T47D (cell line): ENCODE data around the gene ZNF774.
A peak's percentile ranks its signal among the peaks of the same experiment; 100 is the strongest.
"Not testable (repeated sequence)": the region's sequence is repeated elsewhere in the genome, so short reads cannot be mapped to it uniquely, and the experiment has no call there.

ENCODE experiments used
- DNase-seq, 2 experiments: peaks; one replicate each; pipeline versions ENCODE4 v3.0.0 to v3.0.0-alpha.2; 2011 to 2012; ENCODE audit warnings: low read depth in 1 of 2, low spot score in 1 of 2
- JUND ChIP-seq: IDR thresholded peaks from 2 replicates; pipeline ENCODE4 v1.6.1; 2012; ENCODE audit warnings: low read depth
- in situ Hi-C: cut with HindIII; loops from 2 replicates; pipeline ENCODE4 v1.10.0; 2016; ENCODE audit warnings: low sequenced_read_pairs, low pct_unique_long_range_greater_than_20kb

Gene ZNF774

GRCh38 chr15:90352107-90352893 is at the start of gene ZNF774:
Gene ZNF774, plus strand, starts transcription at chr15:90352284. Its CDS starts 2,377 bp downstream, at chr15:90354661.
- no peak for TF ChIP-seq JUND
- in situ Hi-C loops: no loop called here
- DNase-seq: peak; percentile 98

- in situ Hi-C loops, DNase-seq: not testable (repeated sequence)
Observed at GRCh38 chr15:90305355-90305754, 46.7 kb upstream of the ZNF774 start.

GRCh38 chr15:90305932-90306331 is 46.2 kb upstream of the ZNF774 start:
- DNase-seq: no peak
- no peak for TF ChIP-seq JUND
- in situ Hi-C loops: no loop called here

- in situ Hi-C loops: no loop called here
- no peak for DNase-seq
- no peak for TF ChIP-seq JUND
Observed at GRCh38 chr15:90306560-90306959, 45.5 kb upstream of the ZNF774 start.

GRCh38 chr15:90307661-90308060 is 44.4 kb upstream of the ZNF774 start:
- TF ChIP-seq JUND: no peak
- no peak for DNase-seq
- in situ Hi-C loops: no loop called here

GRCh38 chr15:90309020-90309419 is 43.1 kb upstream of the ZNF774 start:
- in situ Hi-C loops: no loop called here

GRCh38 chr15:90315278-90315982 is 36.7 kb upstream of the ZNF774 start:
- in situ Hi-C loops: no loop called here
- TF ChIP-seq JUND: no peak
- peak in 1 of 2 experiments; percentile 79 for DNase-seq

More at GRCh38 chr15:90309020-90309419, 43.1 kb upstream of the ZNF774 start:
- DNase-seq: no peak
- TF ChIP-seq JUND: no peak

- peak; percentile 16 to 81 for DNase-seq
- in situ Hi-C loops: no loop called here
- no peak; the same call in 1 of the 2 replicates for TF ChIP-seq JUND
Observed at GRCh38 chr15:90316139-90316538, 35.9 kb upstream of the ZNF774 start.

- in situ Hi-C loops: no loop called here
- no peak for DNase-seq
Observed at GRCh38 chr15:90318591-90318990, 33.5 kb upstream of the ZNF774 start.

GRCh38 chr15:90320062-90320884 is 31.8 kb upstream of the ZNF774 start:
- peak; percentile 66 to 93 for DNase-seq
- TF ChIP-seq JUND: no peak
- in situ Hi-C loops: no loop called here

More at GRCh38 chr15:90318591-90318990, 33.5 kb upstream of the ZNF774 start:
- no peak for TF ChIP-seq JUND

GRCh38 chr15:90320885-90321278 is 31.2 kb upstream of the ZNF774 start:
- in situ Hi-C loops: no loop called here

GRCh38 chr15:90322538-90322937 is 29.5 kb upstream of the ZNF774 start:
- no peak for DNase-seq
- in situ Hi-C loops: no loop called here
- TF ChIP-seq JUND: no peak

More at GRCh38 chr15:90320885-90321278, 31.2 kb upstream of the ZNF774 start:
- TF ChIP-seq JUND: no peak
- DNase-seq: no peak
